Activated T-cell treated with anti-CD3 and anti-CD28 coated beads, Interleukin-2, amount 50 U/mL, for 24 hours (primary cell): ENCODE data around the gene AGTRAP.

ENCODE experiments used
- DNase-seq: peaks from one replicate; pipeline ENCODE4 v3.0.0-alpha.2; 2020
- H3K27ac Mint-ChIP-seq: 2 replicates; pipeline ENCODE4 v1.8.0; 2020; ENCODE audit warnings: mild to moderate bottlenecking, mixed read lengths
- H3K27me3 Mint-ChIP-seq: 2 replicates; pipeline ENCODE4 v1.8.0; 2020; ENCODE audit warnings: mixed read lengths
- H3K36me3 Mint-ChIP-seq: 2 replicates; pipeline ENCODE4 v1.8.0; 2020; ENCODE audit warnings: low read depth, mixed read lengths
- H3K4me1 Mint-ChIP-seq: 2 replicates; pipeline ENCODE4 v1.8.0; 2020; ENCODE audit warnings: low read depth, mixed read lengths
- H3K4me3 Mint-ChIP-seq: 2 replicates; pipeline ENCODE4 v1.8.0; 2020; ENCODE audit warnings: mild to moderate bottlenecking, moderate library complexity, mixed read lengths
- H3K9me3 Mint-ChIP-seq: 2 replicates; pipeline ENCODE4 v1.8.0; 2020; ENCODE audit warnings: mixed read lengths

The AGTRAP gene

GRCh38 chr1:11786168-11786567 is 50.2 kb downstream of the AGTRAP start:
- Mint-ChIP-seq H3K27ac (no peak overlapping the region), H3K4me3 (no peak overlapping the region), H3K27me3 (no peaks in the 10 kb centered on the region), H3K4me1 (peaks cover 6% of the 10 kb centered on the region), H3K9me3 (no peaks in the 10 kb centered on the region), H3K36me3 (peaks cover 7% of the 10 kb centered on the region)
- DNase-seq = no peak

- Mint-ChIP-seq H3K27me3 (no peaks in the 10 kb centered on the region), H3K4me3 (no peak overlapping the region), H3K36me3 (peaks cover 18% of the 10 kb centered on the region), H3K9me3 (no peaks in the 10 kb centered on the region), H3K4me1 (peaks cover 6% of the 10 kb centered on the region), H3K27ac (no peak overlapping the region)
- no peak for DNase-seq
Measured at GRCh38 chr1:11787251-11787803, 51.4 kb downstream of the AGTRAP start.

DNA sequence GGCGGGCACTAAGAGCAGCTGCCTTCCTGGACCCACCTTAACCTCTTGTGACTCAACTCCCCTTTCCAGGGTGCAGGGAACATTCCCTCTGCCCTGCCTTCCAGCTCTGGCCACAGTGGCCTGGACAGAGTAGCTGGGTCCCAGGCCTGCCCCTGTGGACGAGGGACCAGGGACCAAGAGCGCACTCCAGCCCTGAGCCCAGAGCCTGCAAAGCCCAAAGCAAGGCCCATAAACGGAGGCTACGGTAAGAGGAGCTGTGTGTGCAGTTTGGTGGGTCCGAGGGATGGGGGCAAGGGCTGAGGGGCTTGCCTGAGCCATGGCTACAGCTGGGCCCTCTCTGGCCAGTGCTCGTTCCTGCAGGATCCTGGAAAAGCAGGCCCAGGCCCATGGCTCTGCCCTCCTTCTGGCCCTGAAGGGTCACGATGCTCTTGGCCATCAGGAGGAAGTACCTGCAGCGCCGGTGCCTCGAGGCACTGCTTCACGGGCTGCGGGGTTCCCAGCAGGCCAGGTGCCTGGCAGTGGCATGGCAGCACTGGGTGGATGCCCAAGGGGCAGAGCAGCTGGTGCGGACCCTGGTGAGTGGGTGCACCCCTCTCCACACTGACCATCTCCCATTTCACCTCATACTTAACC is 52.0 kb downstream of the AGTRAP start:
- Mint-ChIP-seq H3K9me3 (no peaks in the 10 kb centered on the region), H3K4me1 (peaks cover 6% of the 10 kb centered on the region), H3K36me3 (peaks cover 22% of the 10 kb centered on the region), H3K27ac (no peak overlapping the region), H3K4me3 (no peak overlapping the region), H3K27me3 (no peaks in the 10 kb centered on the region)
- DNase-seq = no peak

- peaks cover 23% of the 10 kb centered on the region for H3K36me3 Mint-ChIP-seq
- H3K4me1 Mint-ChIP-seq = peaks cover 6% of the 10 kb centered on the region
- no peaks in the 10 kb centered on the region for H3K9me3 Mint-ChIP-seq
- H3K4me3 Mint-ChIP-seq = no peak overlapping the region
- no peaks in the 10 kb centered on the region for H3K27me3 Mint-ChIP-seq
- H3K27ac Mint-ChIP-seq = no peak overlapping the region
- no peak for DNase-seq
Measured at GRCh38 chr1:11788549-11789053, 52.7 kb downstream of the AGTRAP start.

DNA sequence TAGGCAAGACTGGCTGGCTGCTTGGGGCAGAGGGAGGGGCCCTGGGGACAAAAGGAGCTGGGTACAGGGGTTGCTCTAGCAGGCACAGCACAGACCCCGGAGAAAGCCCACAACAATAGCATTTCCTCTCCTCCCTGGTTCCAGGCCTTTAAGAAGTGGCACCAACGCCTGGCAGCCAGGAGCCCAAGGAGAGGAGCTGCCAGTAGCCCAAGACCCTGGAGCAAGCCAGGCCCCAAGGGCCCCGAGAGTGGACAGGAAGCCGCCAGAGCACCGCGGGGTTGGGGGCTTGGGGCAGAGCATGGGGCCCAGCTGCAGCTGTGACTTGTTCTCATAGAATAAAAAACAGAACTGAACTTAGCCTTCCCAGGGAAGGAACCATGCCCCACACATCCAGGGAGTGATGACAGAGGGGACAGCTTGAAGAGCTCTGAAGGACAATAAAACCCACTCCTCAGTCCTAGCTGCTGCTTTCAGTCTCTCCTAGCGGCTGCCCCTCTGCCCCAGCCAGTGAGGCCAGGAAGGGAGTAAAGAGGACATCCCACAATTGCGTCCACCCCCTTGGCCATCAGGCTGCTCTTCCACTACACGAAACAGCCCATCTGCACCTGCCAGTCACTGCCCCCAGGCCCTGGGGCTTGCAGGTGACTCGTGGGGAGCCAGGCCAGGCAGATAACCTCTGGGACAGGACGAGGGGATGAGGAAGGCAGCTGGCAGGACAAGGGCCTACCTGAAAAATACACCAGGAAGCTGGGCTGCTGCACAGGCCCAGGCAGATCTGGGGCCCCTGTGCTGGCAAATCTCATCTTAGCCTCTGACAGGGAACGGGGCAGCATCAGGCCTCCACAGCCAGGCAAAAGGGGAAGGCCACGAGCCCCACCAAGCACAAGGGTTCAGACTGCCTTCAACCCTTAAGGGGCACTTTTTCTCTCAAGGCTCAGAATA is 53.5 kb downstream of the AGTRAP start:
- H3K27me3 Mint-ChIP-seq = no peaks in the 10 kb centered on the region
- no peak for DNase-seq
- H3K36me3 Mint-ChIP-seq = peaks cover 30% of the 10 kb centered on the region
- no peak overlapping the region for H3K4me3 Mint-ChIP-seq
- H3K4me1 Mint-ChIP-seq = peaks cover 6% of the 10 kb centered on the region
- peak overlapping the region; percentile 51 for H3K27ac Mint-ChIP-seq
- H3K9me3 Mint-ChIP-seq = no peaks in the 10 kb centered on the region

- no peak overlapping the region for H3K4me3 Mint-ChIP-seq
- peak overlapping the region; percentile 55 for H3K27ac Mint-ChIP-seq
- H3K9me3 Mint-ChIP-seq = no peaks in the 10 kb centered on the region
- no peak for DNase-seq
- H3K36me3 Mint-ChIP-seq = peaks cover 39% of the 10 kb centered on the region
- H3K4me1 Mint-ChIP-seq = peaks cover 3% of the 10 kb centered on the region
- H3K27me3 Mint-ChIP-seq = no peaks in the 10 kb centered on the region
Measured at GRCh38 chr1:11790101-11790879, 54.4 kb downstream of the AGTRAP start.

DNA sequence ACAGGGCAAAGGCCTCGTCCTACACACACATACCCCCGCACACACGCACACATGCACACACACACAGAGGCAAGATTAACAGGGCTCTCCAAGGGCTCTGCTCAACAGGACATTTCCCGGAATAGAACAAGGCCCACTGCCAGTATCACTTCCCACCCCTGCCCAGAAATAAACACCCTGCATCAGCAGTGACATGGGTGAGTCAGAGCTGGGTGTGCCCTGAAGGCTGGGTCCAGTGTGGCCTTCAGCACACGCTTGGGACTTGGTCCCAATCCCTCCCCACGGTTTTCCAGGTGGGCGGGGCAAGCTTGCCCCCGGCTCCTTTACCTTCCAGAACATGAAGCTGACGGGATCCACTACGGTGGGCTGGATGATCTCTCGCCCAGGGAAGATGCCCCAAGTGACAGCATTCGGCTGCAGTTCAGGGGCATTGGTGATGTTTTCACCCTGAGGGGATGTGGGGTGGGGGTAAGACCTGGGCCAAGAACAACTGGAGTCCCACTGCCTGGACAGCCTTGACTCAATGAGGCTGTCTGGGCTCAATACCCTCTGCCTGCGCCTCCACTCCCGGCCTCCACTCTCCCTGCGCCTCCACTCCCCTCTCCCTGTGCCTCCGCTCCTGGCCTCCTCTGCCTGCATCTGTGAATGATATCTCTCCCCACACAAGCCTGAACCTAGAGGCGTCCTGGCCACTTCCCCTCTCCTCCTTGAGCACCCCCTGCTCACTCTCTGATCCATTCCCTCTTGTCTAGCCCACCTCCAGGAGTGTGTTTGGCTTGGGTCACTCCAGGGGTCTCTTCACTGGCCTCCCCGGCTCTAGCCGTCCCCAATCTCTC is 55.2 kb downstream of the AGTRAP start:
- H3K4me3 Mint-ChIP-seq = no peak overlapping the region
- H3K9me3 Mint-ChIP-seq = no peaks in the 10 kb centered on the region
- no peaks in the 10 kb centered on the region for H3K4me1 Mint-ChIP-seq
- no peak for DNase-seq
- H3K27ac Mint-ChIP-seq = peak overlapping the region; percentile 55
- H3K36me3 Mint-ChIP-seq = peaks cover 47% of the 10 kb centered on the region
- H3K27me3 Mint-ChIP-seq = no peaks in the 10 kb centered on the region

DNA sequence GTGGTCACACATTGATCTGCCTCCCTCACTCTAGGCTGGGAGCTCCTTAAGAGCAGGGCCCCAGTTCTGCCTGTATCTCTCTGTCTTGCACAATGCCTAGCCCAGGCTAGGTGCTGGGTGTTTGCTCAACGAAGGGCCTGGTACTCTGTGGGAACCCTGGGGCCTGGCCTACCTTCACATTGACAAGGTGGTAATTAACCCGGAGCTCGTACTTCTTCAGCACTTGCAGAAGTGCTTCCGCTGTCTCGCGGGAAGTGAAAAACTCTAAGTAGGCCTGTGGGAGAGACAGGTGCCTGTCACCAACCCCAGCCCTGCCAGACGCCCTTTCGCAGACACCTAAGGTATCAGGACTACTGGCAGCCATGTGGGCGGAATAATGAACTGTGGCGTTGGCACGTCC is 56.2 kb downstream of the AGTRAP start:
- Mint-ChIP-seq H3K36me3 (peaks cover 54% of the 10 kb centered on the region), H3K4me1 (no peaks in the 10 kb centered on the region), H3K27ac (no peak overlapping the region), H3K9me3 (no peaks in the 10 kb centered on the region), H3K4me3 (no peak overlapping the region), H3K27me3 (no peaks in the 10 kb centered on the region)
- no peak for DNase-seq

- Mint-ChIP-seq H3K4me1 (no peaks in the 10 kb centered on the region), H3K9me3 (no peaks in the 10 kb centered on the region), H3K36me3 (peaks cover 64% of the 10 kb centered on the region), H3K4me3 (no peak overlapping the region), H3K27ac (no peak overlapping the region), H3K27me3 (no peaks in the 10 kb centered on the region)
- DNase-seq = no peak
Measured at GRCh38 chr1:11793819-11794218, 57.9 kb downstream of the AGTRAP start.

DNA sequence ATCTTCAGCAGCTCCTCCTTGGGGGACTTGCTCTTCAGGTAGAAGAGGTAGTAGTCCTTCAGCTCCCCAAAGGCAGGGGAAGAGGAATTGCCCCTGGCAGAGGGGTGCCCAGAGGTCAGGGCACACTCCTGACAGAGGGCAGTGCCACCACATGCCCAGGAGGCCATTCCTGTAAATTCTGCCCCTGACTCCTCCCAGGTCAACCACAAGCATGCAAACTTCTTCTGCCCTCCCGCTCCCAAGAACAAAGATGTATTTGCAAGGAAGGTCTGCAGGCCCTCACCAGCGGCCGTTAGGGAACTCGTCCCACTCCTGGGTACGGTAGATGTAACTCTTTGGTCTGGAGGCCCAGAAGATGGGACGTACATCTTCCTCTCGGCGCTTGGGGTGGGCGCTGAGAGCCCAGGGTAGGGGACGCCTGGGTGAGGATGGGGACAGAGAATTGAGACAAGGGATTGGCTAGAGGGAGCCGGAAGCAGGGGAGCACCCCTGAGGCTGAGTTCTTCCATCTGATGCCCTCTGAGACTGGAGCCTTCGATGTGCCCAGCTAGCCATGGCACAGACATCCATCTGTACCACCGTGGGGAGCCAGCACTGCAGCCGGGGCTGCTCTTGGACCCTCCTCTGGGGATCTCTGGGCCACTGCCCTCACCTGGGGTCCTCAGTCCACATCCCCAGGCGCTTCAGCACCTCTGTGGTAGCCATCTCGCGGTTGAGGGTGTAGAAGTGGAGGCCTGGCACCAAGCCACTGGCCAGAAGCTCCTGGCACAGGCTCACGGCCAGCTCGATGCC is 58.7 kb downstream of the AGTRAP start:
- no peak overlapping the region for H3K27ac Mint-ChIP-seq
- H3K4me1 Mint-ChIP-seq = no peaks in the 10 kb centered on the region
- no peaks in the 10 kb centered on the region for H3K27me3 Mint-ChIP-seq
- peaks cover 71% of the 10 kb centered on the region for H3K36me3 Mint-ChIP-seq
- H3K4me3 Mint-ChIP-seq = no peak overlapping the region
- H3K9me3 Mint-ChIP-seq = no peaks in the 10 kb centered on the region
- no peak for DNase-seq

GRCh38 chr1:11795238-11795890 is 59.4 kb downstream of the AGTRAP start:
- peaks cover 78% of the 10 kb centered on the region for H3K36me3 Mint-ChIP-seq
- DNase-seq = no peak

DNA sequence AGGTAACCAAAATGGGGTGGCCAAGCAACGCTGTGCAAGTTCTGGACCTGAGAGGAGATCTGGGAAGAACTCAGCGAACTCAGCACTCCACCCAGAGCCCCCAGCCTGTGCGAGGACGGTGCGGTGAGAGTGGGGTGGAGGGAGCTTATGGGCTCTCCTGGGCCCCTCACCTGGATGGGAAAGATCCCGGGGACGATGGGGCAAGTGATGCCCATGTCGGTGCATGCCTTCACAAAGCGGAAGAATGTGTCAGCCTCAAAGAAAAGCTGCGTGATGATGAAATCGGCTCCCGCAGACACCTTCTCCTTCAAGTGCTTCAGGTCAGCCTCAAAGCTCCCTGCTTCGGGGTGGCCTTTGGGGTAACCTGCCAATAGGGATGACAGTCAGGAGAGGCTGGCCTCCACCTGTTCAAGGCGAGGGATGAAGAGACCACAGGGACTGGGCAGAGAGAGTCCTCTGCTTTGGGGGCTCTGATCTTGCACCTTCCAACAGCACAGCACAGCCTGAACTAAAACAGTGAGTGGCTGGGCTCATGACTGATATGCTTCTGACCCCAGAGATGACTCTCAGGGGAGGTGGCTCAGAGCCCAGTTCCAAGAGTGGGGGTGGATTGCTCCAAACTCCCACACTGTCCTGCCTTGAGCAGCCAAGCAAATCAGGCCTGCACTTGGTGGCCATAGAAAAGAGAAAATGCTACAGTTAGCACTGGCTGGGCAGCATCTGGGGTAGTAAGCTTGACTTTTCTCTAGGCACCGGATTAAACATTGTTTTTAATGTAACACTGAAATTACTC is 60.3 kb downstream of the AGTRAP start:
- peak overlapping the region; percentile 38 for H3K27ac Mint-ChIP-seq
- no peaks in the 10 kb centered on the region for H3K27me3 Mint-ChIP-seq
- no peaks in the 10 kb centered on the region for H3K4me1 Mint-ChIP-seq
- no peak overlapping the region for H3K4me3 Mint-ChIP-seq
- no peaks in the 10 kb centered on the region for H3K9me3 Mint-ChIP-seq
- peaks cover 80% of the 10 kb centered on the region for H3K36me3 Mint-ChIP-seq
- no peak for DNase-seq

More at GRCh38 chr1:11795238-11795890, 59.4 kb downstream of the AGTRAP start:
- no peak overlapping the region for H3K27ac Mint-ChIP-seq
- H3K9me3 Mint-ChIP-seq = no peaks in the 10 kb centered on the region
- no peaks in the 10 kb centered on the region for H3K4me1 Mint-ChIP-seq
- no peak overlapping the region for H3K4me3 Mint-ChIP-seq
- no peaks in the 10 kb centered on the region for H3K27me3 Mint-ChIP-seq
